Mesenchymal stem cell (in vitro differentiated cells and primary cell): ENCODE data around the gene PRODH2.

Experiments used
- DNase-seq: peaks from one replicate; pipeline ENCODE4 v3.0.0-alpha.2; 2013
- H2AFZ ChIP-seq: one replicate; pipeline ENCODE4 v1.6.1; 2013; ENCODE audit warnings: low read depth, mild to moderate bottlenecking, control low read depth, inconsistent platforms, low read length, moderate library complexity
- H2AK5ac ChIP-seq: 2 replicates; pipeline ENCODE4 v1.6.1; 2013; ENCODE audit warnings: low read length, moderate library complexity, mild to moderate bottlenecking, inconsistent platforms; ENCODE audit not compliant: severe bottlenecking
- H2BK120ac ChIP-seq: one replicate; pipeline ENCODE4 v1.6.1; 2013; ENCODE audit warnings: low read depth, mild to moderate bottlenecking, inconsistent platforms, low read length, moderate library complexity
- H2BK12ac ChIP-seq, 2 experiments: one replicate each; pipeline ENCODE4 v1.6.1; 2013; ENCODE audit warnings: inconsistent platforms in 2 of 2, low read length in 2 of 2, mild to moderate bottlenecking in 2 of 2, moderate library complexity in 2 of 2, control low read depth in 1 of 2
- H2BK15ac ChIP-seq: one replicate; pipeline ENCODE4 v1.6.1; 2013; ENCODE audit warnings: mild to moderate bottlenecking, low read depth, inconsistent platforms; ENCODE audit not compliant: poor library complexity, severe bottlenecking
- H2BK5ac ChIP-seq: 2 replicates; pipeline ENCODE4 v1.6.1; 2013; ENCODE audit warnings: low read depth, mild to moderate bottlenecking, low read length, control low read depth, inconsistent platforms; ENCODE audit not compliant: poor library complexity, severe bottlenecking
- H3K14ac ChIP-seq, 2 experiments: one replicate each; pipeline ENCODE4 v1.6.1; 2013; ENCODE audit warnings: inconsistent platforms in 2 of 2, low read length in 2 of 2, control low read depth in 1 of 2, mild to moderate bottlenecking in 1 of 2, moderate library complexity in 1 of 2
- H3K18ac ChIP-seq, 2 experiments: one replicate each; pipeline ENCODE4 v1.6.1; 2013; ENCODE audit warnings: inconsistent platforms in 2 of 2, low read length in 2 of 2, control low read depth in 1 of 2, low read depth in 1 of 2, mild to moderate bottlenecking in 1 of 2
- H3K23ac ChIP-seq, 2 experiments: one replicate each; pipeline ENCODE4 v1.6.1; 2013; ENCODE audit warnings: inconsistent platforms in 2 of 2, low read length in 2 of 2, mild to moderate bottlenecking in 2 of 2, moderate library complexity in 2 of 2, control low read depth in 1 of 2
- H3K27ac ChIP-seq: 2 replicates; pipeline ENCODE4 v1.5.1; 2013; ENCODE audit warnings: mild to moderate bottlenecking, moderate library complexity, low read length, control low read depth, inconsistent platforms; ENCODE audit not compliant: poor library complexity, severe bottlenecking
- H3K27me3 ChIP-seq, 2 experiments: 2 replicates each; pipeline versions ENCODE4 v1.6.1 to v1.7.0; 2013; ENCODE audit warnings: low read length in 2 of 2, mild to moderate bottlenecking in 2 of 2, moderate library complexity in 2 of 2, control low read depth in 1 of 2, inconsistent platforms in 1 of 2; ENCODE audit not compliant: control insufficient read depth in 1 of 2, insufficient read depth in 1 of 2
- H3K36me3 ChIP-seq, 2 experiments: 2 replicates each; pipeline versions ENCODE4 v1.6.1 to v1.7.0; 2013; ENCODE audit warnings: low read length in 2 of 2, control low read depth in 1 of 2, inconsistent platforms in 1 of 2, low read depth in 1 of 2, mild to moderate bottlenecking in 1 of 2; ENCODE audit not compliant: insufficient read depth in 2 of 2, control insufficient read depth in 1 of 2
- H3K4ac ChIP-seq, 2 experiments: one replicate each; pipeline ENCODE4 v1.6.1; 2013; ENCODE audit warnings: inconsistent platforms in 2 of 2, low read length in 2 of 2, mild to moderate bottlenecking in 2 of 2, moderate library complexity in 2 of 2, control low read depth in 1 of 2, low read depth in 1 of 2
- H3K4me1 ChIP-seq: 2 replicates; pipeline ENCODE4 v1.6.1; 2013; ENCODE audit warnings: low read depth, low read length, control low read depth; ENCODE audit not compliant: control insufficient read depth, insufficient read depth
- H3K4me2 ChIP-seq: 2 replicates; pipeline ENCODE4 v1.6.1; 2013; ENCODE audit warnings: low read length, mild to moderate bottlenecking, inconsistent platforms; ENCODE audit not compliant: poor library complexity, severe bottlenecking
- H3K4me3 ChIP-seq, 2 experiments: 2 replicates each; pipeline versions ENCODE4 v1.5.1 to v1.7.0; 2013; ENCODE audit warnings: low read length in 2 of 2, mild to moderate bottlenecking in 2 of 2, control low read depth in 1 of 2, low read depth in 1 of 2; ENCODE audit not compliant: insufficient read depth in 1 of 2
- H3K79me1 ChIP-seq: replicated peaks from 2 replicates; pipeline ENCODE4 v1.6.1; 2013; ENCODE audit warnings: mild to moderate bottlenecking, control low read depth, low read length, inconsistent platforms; ENCODE audit not compliant: poor library complexity, severe bottlenecking
- H3K9ac ChIP-seq: 2 replicates; pipeline ENCODE4 v1.7.0; 2013; ENCODE audit warnings: mild to moderate bottlenecking, low read length, moderate library complexity
- H3K9me3 ChIP-seq: 2 replicates; pipeline ENCODE4 v1.7.0; 2013; ENCODE audit warnings: mild to moderate bottlenecking, low read length; ENCODE audit not compliant: control insufficient read depth
- H4K8ac ChIP-seq: one replicate; pipeline ENCODE4 v1.6.1; 2013; ENCODE audit warnings: inconsistent platforms, mild to moderate bottlenecking, low read length, moderate library complexity
- H4K91ac ChIP-seq: one replicate; pipeline ENCODE4 v1.6.1; 2013; ENCODE audit warnings: mild to moderate bottlenecking, low read length, inconsistent platforms
- WGBS: methylation state at CpG from one replicate; pipeline ENCODE4 v1.1.7; 2013; ENCODE audit warnings: mixed read lengths; 5-methylcytosine and 5-hydroxymethylcytosine counted together

PRODH2 gene

DNA sequence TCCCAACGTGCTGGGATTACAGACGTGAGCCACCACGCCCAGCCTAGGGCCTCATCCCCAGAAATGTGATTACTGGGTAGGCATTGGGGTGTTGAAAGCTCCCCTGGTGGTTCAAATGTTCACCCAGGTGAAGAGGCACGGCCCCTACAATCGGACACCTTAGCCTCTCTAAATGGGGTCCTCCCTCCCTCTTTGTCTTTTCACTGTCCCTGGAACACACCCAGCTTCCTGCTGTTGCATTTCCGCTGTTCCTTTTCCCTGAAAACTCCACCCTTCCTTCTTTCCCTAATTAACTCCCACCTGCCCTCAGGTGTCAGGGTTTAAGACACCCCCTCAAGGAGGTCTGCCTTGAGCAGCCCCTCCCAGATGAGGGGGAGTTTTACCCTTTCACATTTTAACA lies 3.6 kb upstream of the PRODH2 start:
- no peaks in the 10 kb centered on the region for H3K9me3 ChIP-seq

DNA sequence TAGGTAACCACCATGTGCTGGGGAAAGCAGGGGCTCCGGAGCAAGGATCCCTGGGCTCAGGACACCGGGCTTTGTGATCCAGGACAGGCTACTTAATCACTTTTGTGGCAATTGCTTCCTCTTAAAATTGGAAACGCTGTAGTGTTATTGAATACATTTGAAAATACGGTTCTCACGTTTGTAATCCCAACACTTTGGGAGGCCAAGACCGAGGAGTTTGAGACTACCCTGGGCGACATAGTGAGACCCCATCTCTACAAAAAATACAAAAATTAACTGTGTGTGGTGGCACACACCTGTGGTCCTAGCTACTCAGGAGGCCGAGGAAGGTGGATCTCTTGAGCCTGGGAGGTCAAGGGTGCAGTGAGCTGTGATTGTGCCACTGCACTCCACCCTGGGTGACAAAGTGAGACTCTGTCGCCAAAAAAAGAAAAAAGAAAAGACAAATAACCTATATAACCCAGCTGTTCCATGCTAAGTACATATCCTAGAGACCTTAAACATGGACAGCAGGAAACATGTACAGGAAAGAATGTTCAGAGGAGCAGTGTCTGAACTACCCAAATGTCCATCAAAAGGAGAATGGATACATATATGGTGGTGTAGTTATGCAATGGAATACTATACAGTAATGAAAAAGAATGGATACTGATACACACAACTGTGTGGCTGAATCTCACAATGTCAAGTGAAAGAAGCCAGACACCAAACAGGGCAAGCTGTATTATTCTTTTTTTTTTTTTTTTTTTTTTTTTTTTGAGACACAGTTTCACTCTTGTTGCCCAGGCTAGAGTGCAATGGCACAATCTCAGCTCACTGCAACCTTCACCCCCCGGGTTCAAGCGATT lies 622 bp upstream of the PRODH2 start:
- Histone ChIP-seq H3K27ac (no peak overlapping the region), H3K18ac (no peak overlapping the region), H2BK12ac (no peak overlapping the region), H2AK5ac (no peak overlapping the region), H3K9ac (no peak overlapping the region), H2BK5ac (no peak overlapping the region), H3K79me1 (no peaks in the 10 kb centered on the region), H3K4ac (no peak overlapping the region), H3K36me3 (no peaks in the 10 kb centered on the region), H3K27me3 (peaks cover 6 to 47% of the 10 kb centered on the region in 2 experiments), H3K4me3 (no peak overlapping the region), H2BK120ac (no peak overlapping the region), H3K23ac (no peak overlapping the region), H3K14ac (no peak overlapping the region), H2BK15ac (no peak overlapping the region), H2AFZ (no peak overlapping the region), H4K8ac (no peak overlapping the region), H3K9me3 (no peaks in the 10 kb centered on the region), H4K91ac (no peak overlapping the region), H3K4me1 (peaks cover 12% of the 10 kb centered on the region), H3K4me2 (no peak overlapping the region)
- WGBS: 83% methylated on average over 10 of the region's 11 CpGs
- no peak for DNase-seq

More for the DNA sequence above, 3.6 kb upstream of the PRODH2 start:
- H3K18ac ChIP-seq: no peak overlapping the region
- H2AFZ ChIP-seq: no peak overlapping the region
- no peak overlapping the region for H3K4ac ChIP-seq
- H3K27me3 ChIP-seq: peaks cover 11 to 43% of the 10 kb centered on the region in 2 experiments
- no peak overlapping the region for H3K4me2 ChIP-seq
- no peak overlapping the region for H4K91ac ChIP-seq
- no peak for DNase-seq
- no peak overlapping the region for H3K14ac ChIP-seq
- no peak overlapping the region for H2BK12ac ChIP-seq
- no peak overlapping the region for H3K4me3 ChIP-seq
- H2AK5ac ChIP-seq: no peak overlapping the region
- H2BK5ac ChIP-seq: no peak overlapping the region
- H2BK15ac ChIP-seq: no peak overlapping the region
- no peak overlapping the region for H3K9ac ChIP-seq
- H2BK120ac ChIP-seq: no peak overlapping the region
- H3K4me1 ChIP-seq: peaks cover 12% of the 10 kb centered on the region
- H3K36me3 ChIP-seq: no peaks in the 10 kb centered on the region
- no peak overlapping the region for H3K27ac ChIP-seq
- H3K79me1 ChIP-seq: no peaks in the 10 kb centered on the region
- WGBS: 38% methylated on average over 6 of the region's 6 CpGs
- no peak overlapping the region for H4K8ac ChIP-seq
- no peak overlapping the region for H3K23ac ChIP-seq

DNA sequence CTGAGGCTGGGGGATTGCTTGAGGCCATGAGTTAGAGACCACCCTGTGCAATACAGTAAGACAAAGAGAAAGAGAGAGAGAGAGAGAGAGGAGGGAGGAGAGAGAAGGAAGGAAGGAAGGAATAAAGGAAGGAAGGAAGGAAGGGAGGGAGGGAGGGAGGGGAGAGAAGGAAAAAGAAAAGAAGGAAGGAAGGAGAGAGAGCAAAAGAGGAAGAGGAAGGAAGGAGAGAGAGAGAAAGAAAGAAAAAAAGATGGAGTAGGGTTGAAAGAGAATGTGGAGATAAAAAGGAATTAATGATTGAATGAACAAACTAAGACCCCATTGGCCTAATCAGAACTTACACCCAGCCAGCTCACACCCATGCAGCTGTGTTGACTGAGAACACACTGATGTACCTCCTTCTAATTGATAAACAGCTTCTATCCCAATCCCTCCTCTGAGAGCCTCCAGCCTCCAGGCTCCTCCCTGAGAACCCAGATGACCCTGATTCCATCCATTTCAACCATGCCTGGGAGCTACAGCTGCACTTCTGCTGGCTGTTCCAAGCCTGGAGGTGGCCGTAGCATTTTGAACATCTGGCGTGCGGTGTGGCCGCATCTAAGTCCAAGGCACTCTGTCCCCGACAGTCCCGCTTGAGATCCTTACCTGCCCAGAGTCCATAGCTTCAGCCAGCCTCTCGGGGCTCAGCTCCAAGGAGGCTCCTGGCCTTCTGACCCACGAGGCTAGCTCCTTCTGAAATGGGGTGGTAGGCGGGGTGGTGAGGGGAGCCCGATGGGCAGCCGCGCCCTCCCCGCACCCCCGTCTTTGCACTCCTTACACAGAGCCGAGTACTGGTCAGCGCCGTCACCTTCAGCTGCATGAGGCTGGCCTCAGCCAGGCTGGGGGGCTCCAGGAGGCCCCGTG lies 1.1 kb downstream of the PRODH2 start:
- no peaks in the 10 kb centered on the region for H3K79me1 ChIP-seq

DNA sequence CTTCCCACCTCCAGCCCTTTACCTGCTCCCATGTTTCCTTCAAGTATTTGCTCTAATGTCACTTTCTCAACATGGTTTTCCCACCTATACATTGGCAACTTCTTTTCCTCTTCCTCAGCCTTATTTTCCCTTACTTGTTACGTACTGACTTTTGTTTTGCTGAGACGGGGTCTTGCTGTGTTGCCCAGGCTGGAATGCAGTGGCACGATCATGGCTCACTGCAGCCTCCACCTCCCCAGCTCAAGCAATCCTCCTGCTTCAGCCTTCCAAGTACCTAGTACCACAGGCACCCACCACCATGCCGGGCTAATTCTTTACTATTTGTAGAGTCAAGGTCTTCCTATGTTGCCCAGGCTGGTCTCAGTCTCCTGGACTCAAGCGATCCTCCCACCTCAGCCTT lies 5.0 kb downstream of the PRODH2 start:
- H3K9me3 ChIP-seq: no peaks in the 10 kb centered on the region
- H3K27me3 ChIP-seq: peaks cover 16 to 60% of the 10 kb centered on the region in 2 experiments
- no peak overlapping the region for H3K27ac ChIP-seq
- WGBS: 85% methylated on average over 5 of the region's 5 CpGs
- no peaks in the 10 kb centered on the region for H3K36me3 ChIP-seq
- no peak for DNase-seq
- H2AFZ ChIP-seq: no peak overlapping the region
- no peak overlapping the region for H2BK15ac ChIP-seq
- H2BK5ac ChIP-seq: no peak overlapping the region
- H4K8ac ChIP-seq: no peak overlapping the region
- no peak overlapping the region for H2AK5ac ChIP-seq
- no peak overlapping the region for H3K9ac ChIP-seq
- no peaks in the 10 kb centered on the region for H3K79me1 ChIP-seq
- no peak overlapping the region for H3K18ac ChIP-seq
- H2BK120ac ChIP-seq: no peak overlapping the region
- H3K4ac ChIP-seq: no peak overlapping the region
- peaks cover 10% of the 10 kb centered on the region for H3K4me1 ChIP-seq
- H3K14ac ChIP-seq: no peak overlapping the region
- H3K4me3 ChIP-seq: no peak overlapping the region
- no peak overlapping the region for H2BK12ac ChIP-seq
- no peak overlapping the region for H3K23ac ChIP-seq
- no peak overlapping the region for H3K4me2 ChIP-seq
- no peak overlapping the region for H4K91ac ChIP-seq

More for the DNA sequence above, 1.1 kb downstream of the PRODH2 start:
- no peak overlapping the region for H3K4me3 ChIP-seq
- H3K4me2 ChIP-seq: no peak overlapping the region
- H4K8ac ChIP-seq: no peak overlapping the region
- no peaks in the 10 kb centered on the region for H3K9me3 ChIP-seq
- H2BK15ac ChIP-seq: no peak overlapping the region
- H3K4ac ChIP-seq: no peak overlapping the region
- H2AFZ ChIP-seq: no peak overlapping the region
- H3K14ac ChIP-seq: no peak overlapping the region
- 79% methylated on average over 18 of the region's 18 CpGs for WGBS
- no peaks in the 10 kb centered on the region for H3K36me3 ChIP-seq
- peaks cover 12% of the 10 kb centered on the region for H3K4me1 ChIP-seq
- no peak overlapping the region for H3K23ac ChIP-seq
- H3K9ac ChIP-seq: no peak overlapping the region
- H3K27me3 ChIP-seq: peaks cover 12 to 53% of the 10 kb centered on the region in 2 experiments
- no peak overlapping the region for H2BK5ac ChIP-seq
- no peak overlapping the region for H3K18ac ChIP-seq
- no peak overlapping the region for H2BK12ac ChIP-seq
- no peak overlapping the region for H2AK5ac ChIP-seq
- H2BK120ac ChIP-seq: no peak overlapping the region
- H4K91ac ChIP-seq: no peak overlapping the region
- H3K27ac ChIP-seq: no peak overlapping the region
- DNase-seq: no peak
